ENCODE measurements around the gene NASP.
A peak's percentile ranks its signal among the peaks of the same experiment; 100 is the strongest.

NASP gene, protein sequence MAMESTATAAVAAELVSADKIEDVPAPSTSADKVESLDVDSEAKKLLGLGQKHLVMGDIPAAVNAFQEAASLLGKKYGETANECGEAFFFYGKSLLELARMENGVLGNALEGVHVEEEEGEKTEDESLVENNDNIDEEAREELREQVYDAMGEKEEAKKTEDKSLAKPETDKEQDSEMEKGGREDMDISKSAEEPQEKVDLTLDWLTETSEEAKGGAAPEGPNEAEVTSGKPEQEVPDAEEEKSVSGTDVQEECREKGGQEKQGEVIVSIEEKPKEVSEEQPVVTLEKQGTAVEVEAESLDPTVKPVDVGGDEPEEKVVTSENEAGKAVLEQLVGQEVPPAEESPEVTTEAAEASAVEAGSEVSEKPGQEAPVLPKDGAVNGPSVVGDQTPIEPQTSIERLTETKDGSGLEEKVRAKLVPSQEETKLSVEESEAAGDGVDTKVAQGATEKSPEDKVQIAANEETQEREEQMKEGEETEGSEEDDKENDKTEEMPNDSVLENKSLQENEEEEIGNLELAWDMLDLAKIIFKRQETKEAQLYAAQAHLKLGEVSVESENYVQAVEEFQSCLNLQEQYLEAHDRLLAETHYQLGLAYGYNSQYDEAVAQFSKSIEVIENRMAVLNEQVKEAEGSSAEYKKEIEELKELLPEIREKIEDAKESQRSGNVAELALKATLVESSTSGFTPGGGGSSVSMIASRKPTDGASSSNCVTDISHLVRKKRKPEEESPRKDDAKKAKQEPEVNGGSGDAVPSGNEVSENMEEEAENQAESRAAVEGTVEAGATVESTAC

DNA sequence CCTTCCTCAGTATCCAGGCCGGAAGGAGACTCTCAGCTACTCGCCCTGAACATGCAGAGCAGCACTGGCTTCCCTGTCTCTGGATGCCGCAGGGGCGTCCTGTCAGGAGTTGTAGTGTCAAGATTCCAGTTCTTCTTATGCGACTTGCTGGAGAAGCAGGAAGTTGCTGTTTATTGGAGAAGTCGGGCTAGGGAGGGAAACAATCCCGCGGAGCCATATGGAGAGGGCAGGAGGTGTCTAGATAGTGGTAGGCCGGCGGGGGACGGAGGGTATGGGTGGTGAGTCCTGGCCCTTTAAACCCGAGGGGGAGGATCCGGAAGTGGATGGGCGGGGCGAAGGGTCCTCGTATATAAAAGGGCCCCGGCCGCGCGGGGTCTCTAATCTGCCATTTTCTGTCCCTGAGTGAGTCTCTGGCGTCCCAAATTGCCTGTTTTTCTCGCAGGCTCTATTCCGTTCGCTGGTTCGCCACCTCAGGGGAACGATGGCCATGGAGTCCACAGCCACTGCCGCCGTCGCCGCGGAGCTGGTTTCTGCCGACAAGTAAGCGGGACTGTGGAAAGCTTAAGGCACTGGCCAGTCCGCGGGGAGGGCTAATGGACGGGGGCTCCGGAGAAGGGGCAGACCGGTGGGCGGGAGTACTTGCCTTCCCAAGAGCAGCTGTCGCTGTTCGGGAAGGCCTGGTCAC is at the start of gene NASP:
Gene NASP (plus strand): TSS at position 376 of the 685 bp plus-strand sequence. CDS start 106 bp downstream, at position 482.
- peak; percentile 84 for DNase-seq

DNA sequence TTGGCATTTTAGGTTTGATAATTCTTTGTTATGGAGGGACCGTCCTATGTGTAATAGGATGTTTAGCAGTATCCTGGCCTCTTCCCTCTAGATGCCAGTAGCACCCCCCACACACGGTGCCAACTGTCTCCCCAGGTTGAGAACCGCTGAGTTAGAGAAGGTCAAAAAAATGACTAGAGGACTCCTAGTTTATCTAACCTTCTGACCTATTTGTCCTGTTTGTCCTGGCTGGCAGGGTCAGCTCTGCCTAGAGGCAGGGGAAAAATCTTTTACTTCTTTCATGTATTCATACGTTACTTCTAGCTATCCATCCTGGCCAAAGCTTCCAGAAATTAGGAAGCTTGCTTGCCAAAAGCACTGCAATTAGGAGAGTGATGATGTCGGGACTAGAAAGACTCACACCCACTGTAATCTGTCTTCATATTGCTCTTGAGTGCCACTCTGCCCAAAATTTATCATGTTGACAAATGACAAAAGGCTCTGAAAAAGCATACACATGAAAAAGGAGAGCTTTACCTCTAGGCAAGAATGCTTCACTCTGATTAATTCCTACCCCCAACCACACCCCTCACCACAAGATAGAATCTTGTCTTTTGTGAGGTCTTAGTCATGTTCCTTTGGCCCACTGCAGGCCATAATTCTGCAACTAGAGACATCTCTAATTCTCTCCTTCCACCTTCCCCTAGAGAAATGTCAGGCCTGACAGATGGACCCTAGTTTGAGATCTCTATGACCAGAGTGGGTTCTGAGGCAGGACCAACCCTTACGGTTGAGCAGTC is 47.7 kb upstream of the NASP start:
- no peak for DNase-seq

DNA sequence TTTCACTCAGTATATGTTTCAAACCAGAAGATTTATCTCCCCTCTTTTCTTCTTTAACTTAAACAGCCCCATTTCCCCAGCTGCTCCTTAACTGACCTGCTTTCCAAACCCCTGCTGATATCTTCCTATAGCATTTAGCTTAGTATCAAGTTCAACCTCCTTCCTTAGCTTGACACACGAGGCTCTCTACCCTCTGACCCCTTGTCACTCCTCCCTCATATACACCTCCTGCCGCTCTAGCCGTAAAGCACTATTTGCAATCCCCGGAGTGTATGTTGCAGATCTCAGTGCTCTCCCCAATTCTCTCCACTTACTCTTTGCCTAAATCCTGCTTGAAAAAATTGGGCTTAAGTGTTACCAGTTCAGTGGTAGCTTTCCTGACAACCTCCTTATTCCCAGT is 47.0 kb upstream of the NASP start:
- peak; percentile 5 for DNase-seq

DNA sequence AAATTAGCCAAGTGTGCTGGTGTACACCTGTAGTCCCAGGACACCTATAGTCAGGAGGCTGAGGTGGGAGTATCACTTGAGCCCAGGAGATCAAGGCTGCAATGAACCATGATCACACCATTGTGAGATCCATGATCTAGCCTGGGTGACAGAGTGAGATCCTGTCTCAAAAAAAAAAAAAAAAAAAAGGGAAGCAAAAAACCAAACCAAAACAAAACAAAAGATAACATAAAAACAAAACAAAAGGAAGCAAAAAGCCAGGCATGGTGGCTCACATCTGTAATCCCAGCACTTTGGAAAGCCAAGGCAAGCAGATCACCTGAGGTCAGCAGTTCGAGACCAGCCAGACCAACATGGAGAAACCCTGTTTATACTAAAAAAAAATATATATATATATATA is 42.6 kb upstream of the NASP start:
- DNase-seq = no peak

DNA sequence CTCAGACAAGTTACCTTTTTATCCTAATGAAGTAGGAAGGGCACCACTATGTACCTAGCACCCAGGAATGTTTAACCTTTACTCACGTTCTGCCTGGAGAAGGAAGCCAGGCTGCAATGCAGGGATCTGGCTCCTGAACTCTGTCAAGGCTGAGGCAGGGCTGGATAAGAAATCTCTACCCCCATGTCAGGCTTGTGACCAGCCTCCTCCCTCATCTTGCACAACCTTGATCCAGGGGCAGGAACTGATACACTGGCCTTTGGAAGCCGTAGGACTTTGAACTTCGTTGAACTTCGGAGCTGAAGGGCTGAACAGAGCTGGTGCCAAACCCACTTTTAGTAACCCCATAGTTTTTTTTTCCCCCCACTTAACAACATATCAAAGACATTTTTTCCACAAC is 41.2 kb upstream of the NASP start:
- DNase-seq = no peak

DNA sequence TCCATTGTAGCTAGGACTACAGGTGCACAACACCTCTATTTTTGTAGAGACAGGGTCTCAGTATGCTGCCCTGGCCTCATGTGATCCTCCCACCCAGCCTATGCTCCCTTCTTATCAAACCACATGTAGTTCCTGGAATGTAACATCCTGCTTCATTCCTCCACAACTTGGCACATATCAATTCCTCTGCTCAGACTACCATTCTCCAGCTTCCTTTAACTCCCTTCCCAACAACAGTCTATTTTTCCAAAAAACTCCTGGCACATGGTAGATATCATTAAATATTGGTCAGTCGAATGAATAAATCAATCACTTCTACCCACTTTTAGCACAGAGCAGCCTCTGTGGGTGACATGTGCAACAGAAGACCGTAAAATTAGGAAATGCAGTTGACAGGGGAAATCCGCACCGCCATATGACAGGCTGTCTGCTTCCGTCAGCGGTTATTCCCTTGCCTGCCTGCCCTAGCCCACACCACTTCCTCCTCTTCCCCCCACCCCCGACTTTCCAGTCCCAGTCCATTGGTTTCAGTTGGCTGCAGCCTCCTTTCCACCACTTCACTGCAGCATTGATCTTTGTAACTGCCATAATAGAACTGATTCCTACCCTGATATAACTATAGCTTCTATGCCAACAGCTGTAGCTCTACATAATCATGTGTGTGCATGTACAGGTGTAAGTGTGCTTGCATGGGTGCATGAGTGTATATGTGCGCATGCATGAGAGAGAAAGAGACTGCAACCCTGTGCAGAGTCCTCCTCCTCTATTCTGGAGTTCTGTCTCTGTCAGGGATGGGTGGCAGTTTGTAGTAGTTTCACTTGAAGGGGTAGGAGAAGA is 40.0 kb upstream of the NASP start:
- peak; percentile 11 for DNase-seq

DNA sequence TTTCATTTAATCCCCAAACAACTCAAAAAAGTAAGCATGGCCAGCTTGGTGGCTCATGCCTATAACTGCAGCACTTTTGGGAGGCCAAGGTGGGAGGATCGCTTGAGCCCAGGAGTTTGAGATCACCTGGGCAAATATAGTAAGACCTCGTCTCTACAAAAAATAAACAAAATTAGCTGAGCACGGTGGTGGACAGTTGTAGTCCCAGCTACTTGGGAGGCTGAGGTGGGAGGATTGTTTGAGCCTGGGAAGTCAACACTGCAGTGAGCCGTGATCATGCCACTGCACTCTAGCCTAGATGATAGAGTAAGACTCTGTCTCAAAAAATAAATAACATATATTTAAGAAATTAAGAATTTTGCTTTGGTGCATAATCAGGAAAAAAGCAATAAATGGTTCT is 39.3 kb upstream of the NASP start:
- DNase-seq = no peak

DNA sequence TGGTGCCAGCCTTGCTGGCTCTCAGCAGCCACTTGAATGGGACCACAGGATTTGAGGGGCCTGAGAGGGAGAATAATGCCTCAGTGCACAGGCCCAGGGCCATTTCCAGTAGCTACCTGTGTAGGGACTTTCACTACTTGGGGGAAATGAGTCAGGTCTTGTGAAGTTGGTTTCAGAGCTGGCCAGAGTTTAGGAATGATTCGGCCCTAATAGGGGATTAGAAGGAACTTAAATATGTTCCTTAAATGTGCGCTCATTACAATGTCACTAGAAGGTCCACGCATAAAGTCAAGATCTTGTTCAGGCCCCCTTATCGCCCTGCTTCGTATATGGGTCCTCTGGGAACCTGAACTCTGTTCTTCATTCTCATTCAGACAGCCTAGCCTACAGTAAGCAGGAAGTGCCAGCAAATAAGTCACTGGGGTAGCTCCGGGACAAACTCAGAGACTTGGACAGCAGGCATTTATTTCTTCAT is 38.8 kb upstream of the NASP start:
- no peak for DNase-seq

DNA sequence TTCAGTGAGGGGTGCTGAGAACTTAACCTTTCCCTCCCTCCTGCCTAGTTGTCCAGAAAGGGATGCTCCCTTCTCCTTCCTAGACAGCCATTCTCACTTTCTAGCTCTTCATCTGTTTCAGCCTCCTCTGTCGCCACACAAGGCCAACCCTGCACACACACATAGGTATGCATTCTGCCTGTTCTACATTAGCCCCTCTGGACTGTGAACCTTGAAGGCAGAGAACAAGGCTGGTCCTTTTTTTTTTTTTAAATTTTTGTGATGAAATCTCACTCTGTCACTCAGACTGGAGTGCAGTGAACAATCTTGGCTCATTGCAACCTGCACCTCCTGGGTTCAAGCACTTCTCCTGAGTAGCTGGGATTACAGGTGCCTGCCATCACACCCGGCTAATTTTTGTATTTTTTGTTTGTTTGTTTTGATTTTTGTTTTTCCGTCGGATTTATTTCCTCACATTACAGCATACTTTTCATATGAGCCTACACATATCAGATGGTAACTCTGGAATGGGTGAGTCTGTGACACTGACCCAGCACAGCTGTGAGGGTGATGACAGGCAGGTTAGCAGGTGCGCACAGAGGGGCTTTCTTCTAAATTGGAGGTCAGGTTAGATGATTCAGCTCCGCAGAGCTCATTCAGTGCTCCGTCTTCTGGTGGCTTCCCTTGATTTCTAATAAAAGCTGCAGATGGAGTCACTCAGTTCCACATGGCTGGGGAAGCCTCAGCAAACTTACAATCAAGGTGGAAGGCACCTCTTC is 38.1 kb upstream of the NASP start:
- DNase-seq = no peak

DNA sequence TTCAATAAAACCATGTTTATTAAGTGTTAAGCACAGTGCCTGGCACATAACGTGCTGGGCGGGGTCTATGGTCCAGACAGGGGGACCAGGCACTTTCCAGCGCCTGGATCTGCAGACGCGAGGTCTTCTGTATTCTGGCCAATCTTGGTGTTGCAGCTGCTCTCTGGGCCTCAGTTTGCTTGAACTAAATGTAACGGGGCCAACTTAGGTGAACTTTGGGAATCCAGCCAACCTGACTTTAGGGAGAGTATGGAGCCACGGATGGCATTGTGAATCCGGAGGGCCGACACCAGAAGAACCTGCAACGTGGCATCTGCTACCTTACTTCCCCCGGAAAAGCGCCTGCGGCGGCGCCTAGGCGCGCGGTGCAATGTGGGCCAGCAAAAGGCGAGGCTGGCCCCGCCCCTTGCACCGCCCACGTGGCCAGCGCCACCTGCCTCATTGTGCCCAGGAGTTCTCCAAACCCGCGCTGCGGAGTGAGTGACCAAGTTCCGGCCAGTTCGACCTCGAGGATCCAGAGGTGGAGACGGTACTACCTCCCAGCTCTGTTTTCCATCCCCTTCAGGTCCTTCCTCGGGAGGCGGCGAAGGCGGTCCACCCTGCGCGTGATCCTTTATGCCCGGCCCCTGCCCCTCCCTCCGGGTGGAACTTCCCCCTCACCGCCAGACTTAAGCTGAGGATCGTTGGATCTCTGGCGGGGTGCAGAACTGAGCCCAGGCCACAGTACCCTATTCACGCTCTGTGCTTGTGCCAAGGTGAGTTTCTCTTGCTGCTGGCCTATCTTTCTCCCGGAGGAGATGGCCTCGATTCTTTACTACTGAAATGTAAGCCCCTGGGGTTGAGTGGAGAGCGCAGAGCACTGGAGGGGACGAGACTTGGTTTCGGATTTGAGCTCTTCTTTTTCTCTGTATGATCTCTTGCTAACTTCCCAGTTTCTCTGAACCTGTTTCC is 33.2 kb upstream of the NASP start, which contains the start of gene AKR1A1:
Gene AKR1A1 (plus strand): TSS at position 426 of the 951 bp plus-strand sequence. CDS start 10,969 bp downstream, outside the sequence.
- DNase-seq = peak; percentile 93

DNA sequence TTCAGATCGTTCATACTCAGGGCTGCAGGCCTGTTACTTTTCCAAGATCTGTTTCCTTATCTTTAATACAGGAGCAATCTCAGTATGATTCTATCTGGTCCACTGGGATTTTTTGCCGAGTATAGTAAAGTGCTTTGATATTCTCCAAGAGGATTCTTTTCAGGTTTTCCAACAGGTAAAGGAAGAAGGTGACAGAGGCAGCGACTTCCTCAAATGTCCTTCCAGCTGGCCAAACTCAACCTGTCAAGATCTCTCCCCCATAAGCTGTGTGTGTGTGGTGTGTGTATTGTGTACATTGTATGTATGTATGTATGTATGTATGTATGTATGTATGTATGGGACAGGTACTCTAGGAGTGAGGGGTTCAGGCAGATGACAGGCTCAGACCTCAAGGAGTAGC is 32.2 kb upstream of the NASP start:
- no peak for DNase-seq

DNA sequence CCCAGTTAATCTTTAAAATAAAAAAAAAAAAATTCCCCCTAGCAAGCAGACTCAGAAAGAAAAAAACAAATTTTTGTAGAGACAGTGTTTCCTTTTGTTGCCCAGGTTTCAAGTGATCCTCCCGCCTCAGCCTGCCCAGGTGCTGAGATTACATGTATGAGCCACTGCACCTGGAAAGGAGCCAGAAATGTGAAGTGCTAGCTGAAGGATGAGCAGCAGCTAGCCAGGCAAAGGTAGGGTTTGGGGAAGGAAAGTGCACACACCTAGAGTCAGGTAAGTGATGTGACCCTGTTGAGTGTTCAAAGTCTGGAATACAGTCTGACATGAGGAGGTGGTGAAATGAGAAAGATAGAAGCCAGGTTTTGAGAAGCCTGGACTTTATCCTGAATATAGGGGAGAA is 31.5 kb upstream of the NASP start:
- peak; percentile 84 for DNase-seq

DNA sequence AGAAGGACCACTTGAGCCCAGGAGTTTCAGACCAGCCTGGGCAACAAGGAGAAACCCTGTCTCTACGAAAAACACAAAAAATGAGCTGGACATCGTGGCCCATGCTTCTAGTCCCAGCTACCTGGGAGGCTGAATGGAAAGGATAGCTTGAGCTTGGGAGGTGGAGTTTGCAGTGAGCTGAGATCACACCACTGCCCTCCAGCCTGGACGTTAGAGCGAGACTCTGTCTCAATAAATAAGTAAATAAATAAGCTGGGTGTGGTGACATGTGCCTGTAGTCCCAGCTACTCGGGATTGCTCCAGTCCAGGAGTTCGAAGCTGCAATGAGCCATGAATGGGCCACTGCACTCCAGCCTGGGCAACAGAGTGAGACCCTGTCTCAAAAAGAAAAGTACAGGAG is 29.6 kb upstream of the NASP start:
- DNase-seq = no peak

DNA sequence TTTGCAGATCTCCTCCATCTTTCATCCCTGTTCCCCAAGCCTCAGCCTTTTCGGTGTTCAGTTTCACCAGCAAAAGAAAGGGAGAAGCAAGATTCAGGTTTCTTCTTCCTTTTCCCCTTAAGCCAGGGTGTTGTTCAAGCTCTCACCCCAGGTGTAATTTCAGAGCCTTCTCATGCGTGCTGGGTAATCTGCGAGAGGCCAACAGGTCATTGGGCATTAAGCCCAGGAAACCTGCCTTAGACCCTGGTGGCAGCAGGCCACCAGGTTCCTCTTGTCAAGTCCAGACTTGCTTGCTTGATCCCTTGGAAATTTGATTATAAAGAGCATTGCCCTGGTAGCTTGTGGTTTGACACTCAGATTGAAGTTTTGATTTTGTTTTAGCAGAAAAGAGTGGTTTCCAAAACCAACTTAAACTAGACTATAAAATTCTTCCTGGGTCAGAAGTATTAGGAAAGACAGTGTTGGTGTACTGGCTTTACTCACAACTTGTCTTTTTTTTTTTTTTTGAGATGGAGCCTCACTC is 26.4 kb upstream of the NASP start:
- peak; percentile 79 for DNase-seq

DNA sequence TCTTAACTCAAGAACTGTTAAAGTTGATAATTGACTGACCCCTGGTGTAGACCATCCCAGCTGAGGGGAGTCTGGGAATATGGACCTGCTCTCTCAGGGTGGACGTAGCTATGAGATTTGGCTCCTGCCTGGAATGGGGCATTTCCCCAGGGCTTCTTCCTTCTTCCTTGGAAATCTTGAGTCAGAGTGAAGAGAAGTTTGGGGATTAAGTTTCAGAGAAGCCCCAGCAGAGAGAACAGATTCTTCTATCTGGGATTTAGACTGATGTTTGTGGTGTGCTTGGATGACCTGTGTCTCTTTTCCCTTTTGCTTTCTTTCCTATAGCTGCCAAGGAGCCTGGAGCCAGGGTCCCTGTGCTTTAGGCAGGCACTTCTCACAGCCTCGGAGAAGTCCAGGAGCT is 20.0 kb upstream of the NASP start:
- no peak for DNase-seq

DNA sequence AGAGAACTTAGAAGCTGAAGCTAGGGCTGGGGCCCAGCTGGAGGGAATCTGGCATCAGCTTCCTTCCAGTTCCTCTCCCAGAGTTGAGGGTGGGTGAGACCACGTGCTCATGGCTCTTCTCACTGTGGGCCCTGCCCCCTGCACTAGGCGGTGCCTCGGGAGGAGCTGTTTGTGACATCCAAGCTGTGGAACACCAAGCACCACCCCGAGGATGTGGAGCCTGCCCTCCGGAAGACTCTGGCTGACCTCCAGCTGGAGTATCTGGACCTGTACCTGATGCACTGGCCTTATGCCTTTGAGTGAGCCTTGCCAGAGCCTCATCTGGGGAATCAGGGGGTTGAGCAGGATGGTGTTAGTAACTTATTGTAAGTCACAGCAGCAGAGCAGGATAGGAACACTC is 17.1 kb upstream of the NASP start:
- no peak for DNase-seq

DNA sequence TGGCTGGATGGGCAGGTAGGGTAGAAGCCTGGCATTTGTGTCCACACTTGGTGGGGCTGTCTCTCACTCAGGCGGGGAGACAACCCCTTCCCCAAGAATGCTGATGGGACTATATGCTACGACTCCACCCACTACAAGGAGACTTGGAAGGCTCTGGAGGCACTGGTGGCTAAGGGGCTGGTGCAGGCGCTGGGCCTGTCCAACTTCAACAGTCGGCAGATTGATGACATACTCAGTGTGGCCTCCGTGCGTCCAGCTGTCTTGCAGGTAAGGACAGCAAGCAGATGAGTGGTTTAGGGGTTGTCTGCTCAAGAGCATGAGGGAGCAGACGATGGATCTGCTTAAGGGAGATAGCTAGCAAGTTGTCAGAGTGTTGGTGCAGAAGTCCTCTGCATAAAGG is 15.9 kb upstream of the NASP start:
- DNase-seq = no peak

DNA sequence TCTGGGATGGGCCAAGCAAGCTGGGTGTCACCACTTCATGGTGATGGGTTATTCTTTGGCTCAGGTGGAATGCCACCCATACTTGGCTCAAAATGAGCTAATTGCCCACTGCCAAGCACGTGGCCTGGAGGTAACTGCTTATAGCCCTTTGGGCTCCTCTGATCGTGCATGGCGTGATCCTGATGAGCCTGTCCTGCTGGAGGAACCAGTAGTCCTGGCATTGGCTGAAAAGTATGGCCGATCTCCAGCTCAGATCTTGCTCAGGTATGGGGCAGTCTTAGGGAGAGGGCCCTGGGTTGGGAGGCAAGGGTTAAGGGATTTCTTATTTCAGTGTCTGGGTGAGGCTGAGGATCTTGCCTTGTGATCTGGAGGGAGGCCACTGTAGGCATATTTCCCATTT is 15.4 kb upstream of the NASP start:
- DNase-seq = no peak

DNA sequence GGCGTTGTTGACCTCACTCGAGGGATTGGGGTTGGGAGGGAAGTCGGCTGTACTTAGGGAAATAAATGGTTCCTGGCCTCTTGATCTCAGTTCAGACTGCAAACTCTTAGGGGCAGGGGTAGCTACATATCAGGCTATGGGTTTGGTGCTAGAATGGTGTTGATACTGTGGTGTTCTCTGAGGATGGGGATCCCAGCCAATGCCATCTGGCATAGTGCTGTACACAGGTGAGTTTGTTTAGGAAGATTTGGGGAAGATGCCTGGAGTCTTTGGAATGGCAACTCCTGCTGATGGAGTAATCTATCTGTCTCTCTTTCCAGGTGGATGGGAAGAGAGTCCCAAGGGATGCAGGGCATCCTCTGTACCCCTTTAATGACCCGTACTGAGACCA is 14.3 kb upstream of the NASP start:
- DNase-seq = peak; percentile 9

All from NCI-H69 (cell line).